GM23338 (cell line): ENCODE data around the gene CNTN5. TPM values are rescaled to one million over a fixed set of nuclear protein-coding genes. Genes with fewer than 3 reads are reported as not detected.

Source experiments
- ATAC-seq: fragments of 200-7000 bp; cut with Tn5 transposase; 3 replicates; pipeline ENCODE4 v1.9.1; 2020
- DNase-seq: peaks from one replicate; pipeline ENCODE4 v3.0.0-alpha.2; 2015; ENCODE audit warnings: low spot score
- H2AFZ ChIP-seq: fragments of 200-600 bp; sonication (generic); 2 replicates; pipeline ENCODE4 v1.8.0; 2016; ENCODE audit warnings: antibody characterized with exemption, mild to moderate bottlenecking, moderate library complexity
- H3F3A ChIP-seq: fragments of 200-600 bp; sonication (generic); replicated peaks from 2 replicates; pipeline ENCODE4 v1.8.0; 2017; ENCODE audit warnings: antibody characterized with exemption, mixed run types, low read depth
- H3K27ac ChIP-seq: fragments of 200-600 bp; sonication (generic); 2 replicates; pipeline ENCODE4 v1.6.1; 2016; ENCODE audit warnings: low read depth
- H3K27me3 ChIP-seq: fragments of 200-600 bp; sonication (generic); 2 replicates; pipeline ENCODE4 v1.8.0; 2016; ENCODE audit warnings: mild to moderate bottlenecking, mixed run types, moderate library complexity; ENCODE audit not compliant: insufficient read depth
- H3K36me3 ChIP-seq: fragments of 200-600 bp; sonication (generic); 2 replicates; pipeline ENCODE4 v1.8.0; 2016; ENCODE audit warnings: mild to moderate bottlenecking; ENCODE audit not compliant: insufficient read depth
- H3K4me1 ChIP-seq: fragments of 200-600 bp; sonication (generic); 2 replicates; pipeline ENCODE4 v1.8.0; 2016; ENCODE audit warnings: mild to moderate bottlenecking, moderate library complexity; ENCODE audit not compliant: insufficient read depth
- H3K4me2 ChIP-seq: fragments of 200-600 bp; sonication (generic); 2 replicates; pipeline ENCODE4 v1.7.1; 2017; ENCODE audit warnings: mixed run types
- H3K4me3 ChIP-seq: fragments of 200-600 bp; sonication (generic); 2 replicates; pipeline ENCODE4 v1.6.1; 2016; ENCODE audit warnings: mixed run types
- H3K79me2 ChIP-seq: fragments of 200-600 bp; sonication (generic); replicated peaks from 2 replicates; pipeline ENCODE4 v1.8.0; 2017; ENCODE audit warnings: mild to moderate bottlenecking; ENCODE audit not compliant: insufficient read depth
- H3K9me2 ChIP-seq: fragments of 200-600 bp; sonication (generic); 2 replicates; pipeline ENCODE4 v1.8.0; 2017; ENCODE audit not compliant: insufficient read depth
- H4K20me1 ChIP-seq: fragments of 200-600 bp; sonication (generic); replicated peaks from 2 replicates; pipeline ENCODE4 v1.8.0; 2017; ENCODE audit warnings: mild to moderate bottlenecking; ENCODE audit not compliant: insufficient read depth
- H3K27ac Mint-ChIP-seq: 2 replicates; pipeline ENCODE4 v1.8.0; 2020; ENCODE audit warnings: inconsistent platforms, mild to moderate bottlenecking, moderate library complexity, mixed read lengths
- H3K27me3 Mint-ChIP-seq: 3 replicates; pipeline ENCODE4 v1.8.0; 2022; ENCODE audit warnings: low read depth, mild to moderate bottlenecking, moderate library complexity, mixed read lengths, inconsistent platforms; ENCODE audit not compliant: insufficient read depth, poor library complexity
- H3K36me3 Mint-ChIP-seq: 3 replicates; pipeline ENCODE4 v1.8.0; 2021; ENCODE audit warnings: low read depth, mild to moderate bottlenecking, inconsistent platforms, moderate library complexity, mixed read lengths
- H3K4me1 Mint-ChIP-seq: 3 replicates; pipeline ENCODE4 v1.8.0; 2020; ENCODE audit warnings: mild to moderate bottlenecking, inconsistent platforms, mixed read lengths
- H3K4me3 Mint-ChIP-seq: 3 replicates; pipeline ENCODE4 v1.8.0; 2021; ENCODE audit warnings: moderate library complexity, mild to moderate bottlenecking, inconsistent platforms, mixed read lengths
- H3K9me3 Mint-ChIP-seq: 3 replicates; pipeline ENCODE4 v1.8.0; 2020; ENCODE audit warnings: moderate library complexity, mild to moderate bottlenecking, inconsistent platforms, mixed read lengths
- CREB1 ChIP-seq: fragments of 250-450 bp; sonication (Bioruptor Pico); IDR thresholded peaks from 2 replicates; pipeline ENCODE4 v1.5.0; 2020; ENCODE audit warnings: low read depth, mild to moderate bottlenecking, moderate library complexity
- ETS1 ChIP-seq: IDR thresholded peaks from 2 replicates; pipeline ENCODE4 v1.6.1; 2016; ENCODE audit warnings: antibody characterized with exemption
- EZH2 ChIP-seq: fragments of 200-600 bp; sonication (generic); IDR thresholded peaks from one replicate; pipeline ENCODE4 v1.8.0; 2017; ENCODE audit warnings: antibody characterized with exemption, mild to moderate bottlenecking, low read depth; ENCODE audit not compliant: unreplicated experiment
- EZH2phosphoT487 ChIP-seq: fragments of 200-600 bp; sonication (generic); IDR thresholded peaks from one replicate; pipeline ENCODE4 v1.8.1; 2018; ENCODE audit warnings: antibody characterized with exemption; ENCODE audit not compliant: unreplicated experiment
- JUNB ChIP-seq: IDR thresholded peaks from one replicate; pipeline ENCODE4 v1.6.1; 2016; ENCODE audit warnings: antibody characterized with exemption; ENCODE audit not compliant: unreplicated experiment
- NANOG ChIP-seq: IDR thresholded peaks from 2 replicates; pipeline ENCODE4 v1.6.1; 2016; ENCODE audit warnings: antibody characterized with exemption, borderline replicate concordance
- POLR2AphosphoS5 ChIP-seq: IDR thresholded peaks from 2 replicates; pipeline ENCODE4 v1.6.1; 2016; ENCODE audit warnings: antibody characterized with exemption, low read depth
- REST ChIP-seq: IDR thresholded peaks from one replicate; pipeline ENCODE4 v1.6.1; 2018; ENCODE audit warnings: antibody characterized with exemption; ENCODE audit not compliant: unreplicated experiment
- STAT1 ChIP-seq: IDR thresholded peaks from one replicate; pipeline ENCODE4 v1.6.1; 2016; ENCODE audit warnings: antibody characterized with exemption; ENCODE audit not compliant: unreplicated experiment
- ZNF114 ChIP-seq: fragments of 250-450 bp; sonication (Bioruptor Pico); IDR thresholded peaks from 2 replicates; pipeline ENCODE4 v1.5.0; 2020; ENCODE audit warnings: mild to moderate bottlenecking, moderate library complexity
- ZNF331 ChIP-seq: fragments of 250-450 bp; sonication (Bioruptor Pico); IDR thresholded peaks from 2 replicates; pipeline ENCODE4 v1.5.0; 2020; ENCODE audit warnings: low read depth, mild to moderate bottlenecking, moderate library complexity
- polyA plus RNA-seq: library from polyadenylated mRNA; unstranded; fragments of >200 nt; fragmentation: Nextera tagmentation; extraction: Ambion mirVana; gene quantifications from 2 replicates; pipeline ENCODE4 v1.2.1, GENCODE V29; 2016
- total RNA-seq: library from RNA; depleted of rRNA; stranded (reverse); fragments of >200 nt; shearing (Covaris generic); gene quantifications from 2 replicates; pipeline ENCODE4 v1.2.3, GENCODE V29; 2014
- TF ChIP-seq, protein P1 (sequence below): fragments of 250-450 bp; sonication (Bioruptor Pico); IDR thresholded peaks from 2 replicates; pipeline ENCODE4 v1.5.0; 2020; ENCODE audit warnings: mild to moderate bottlenecking, moderate library complexity
- TF ChIP-seq, protein P2 (sequence below), 2 experiments: fragments of 200-600 bp in 1 of 2; sonication (generic) in 1 of 2; conservative IDR thresholded peaks; 2 replicates each; pipeline versions ENCODE4 v1.5.1 to v1.6.1; 2016 to 2017; ENCODE audit warnings: antibody characterized with exemption in 2 of 2, low read depth in 2 of 2, mild to moderate bottlenecking in 2 of 2, moderate library complexity in 1 of 2

The CNTN5 gene
- total and polyA plus RNA-seq, 2 experiments from 2014 or later = not detected

DNA sequence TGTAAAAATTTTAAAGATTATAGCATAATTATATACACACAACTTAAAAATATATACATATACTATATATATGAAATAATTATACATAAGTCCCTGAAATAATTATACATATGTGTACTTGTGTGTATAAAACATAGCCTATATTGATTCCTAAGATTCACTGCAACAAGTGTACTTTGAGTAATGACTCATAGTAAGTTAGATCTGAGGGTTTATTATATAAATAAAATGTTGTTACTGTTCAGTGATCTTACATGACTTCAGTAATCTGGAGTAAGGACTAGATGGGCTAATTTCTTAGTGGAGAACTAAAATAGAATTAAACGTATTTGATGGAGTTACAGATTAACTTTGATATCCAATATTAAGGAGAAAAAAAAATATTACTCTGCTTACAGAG, 350.5 kb downstream of the CNTN5 start:
- no peak for DNase-seq
- Histone ChIP-seq H3K4me3 (no peak overlapping the region), H3K27me3 (no peaks in the 10 kb centered on the region), H3F3A (no peaks in the 10 kb centered on the region), H4K20me1 (no peaks in the 10 kb centered on the region), H2AFZ (no peak overlapping the region), H3K9me2 (no peaks in the 10 kb centered on the region), H3K4me2 (no peak overlapping the region), H3K4me1 (no peaks in the 10 kb centered on the region), H3K79me2 (no peaks in the 10 kb centered on the region), H3K36me3 (no peaks in the 10 kb centered on the region), H3K27ac (no peak overlapping the region)
- Mint-ChIP-seq H3K4me3 (no peak overlapping the region), H3K9me3 (no peaks in the 10 kb centered on the region), H3K27ac (no peak overlapping the region), H3K4me1 (peaks cover 9% of the 10 kb centered on the region; the same call in 2 of the 3 replicates), H3K36me3 (no peaks in the 10 kb centered on the region), H3K27me3 (no peaks in the 10 kb centered on the region)
- TF ChIP-seq EZH2phosphoT487 = no peak
- no peak for TF ChIP-seq EZH2
- TF ChIP-seq NANOG = no peak
- TF ChIP-seq POLR2AphosphoS5 = no peak
- TF ChIP-seq, protein P1, sequence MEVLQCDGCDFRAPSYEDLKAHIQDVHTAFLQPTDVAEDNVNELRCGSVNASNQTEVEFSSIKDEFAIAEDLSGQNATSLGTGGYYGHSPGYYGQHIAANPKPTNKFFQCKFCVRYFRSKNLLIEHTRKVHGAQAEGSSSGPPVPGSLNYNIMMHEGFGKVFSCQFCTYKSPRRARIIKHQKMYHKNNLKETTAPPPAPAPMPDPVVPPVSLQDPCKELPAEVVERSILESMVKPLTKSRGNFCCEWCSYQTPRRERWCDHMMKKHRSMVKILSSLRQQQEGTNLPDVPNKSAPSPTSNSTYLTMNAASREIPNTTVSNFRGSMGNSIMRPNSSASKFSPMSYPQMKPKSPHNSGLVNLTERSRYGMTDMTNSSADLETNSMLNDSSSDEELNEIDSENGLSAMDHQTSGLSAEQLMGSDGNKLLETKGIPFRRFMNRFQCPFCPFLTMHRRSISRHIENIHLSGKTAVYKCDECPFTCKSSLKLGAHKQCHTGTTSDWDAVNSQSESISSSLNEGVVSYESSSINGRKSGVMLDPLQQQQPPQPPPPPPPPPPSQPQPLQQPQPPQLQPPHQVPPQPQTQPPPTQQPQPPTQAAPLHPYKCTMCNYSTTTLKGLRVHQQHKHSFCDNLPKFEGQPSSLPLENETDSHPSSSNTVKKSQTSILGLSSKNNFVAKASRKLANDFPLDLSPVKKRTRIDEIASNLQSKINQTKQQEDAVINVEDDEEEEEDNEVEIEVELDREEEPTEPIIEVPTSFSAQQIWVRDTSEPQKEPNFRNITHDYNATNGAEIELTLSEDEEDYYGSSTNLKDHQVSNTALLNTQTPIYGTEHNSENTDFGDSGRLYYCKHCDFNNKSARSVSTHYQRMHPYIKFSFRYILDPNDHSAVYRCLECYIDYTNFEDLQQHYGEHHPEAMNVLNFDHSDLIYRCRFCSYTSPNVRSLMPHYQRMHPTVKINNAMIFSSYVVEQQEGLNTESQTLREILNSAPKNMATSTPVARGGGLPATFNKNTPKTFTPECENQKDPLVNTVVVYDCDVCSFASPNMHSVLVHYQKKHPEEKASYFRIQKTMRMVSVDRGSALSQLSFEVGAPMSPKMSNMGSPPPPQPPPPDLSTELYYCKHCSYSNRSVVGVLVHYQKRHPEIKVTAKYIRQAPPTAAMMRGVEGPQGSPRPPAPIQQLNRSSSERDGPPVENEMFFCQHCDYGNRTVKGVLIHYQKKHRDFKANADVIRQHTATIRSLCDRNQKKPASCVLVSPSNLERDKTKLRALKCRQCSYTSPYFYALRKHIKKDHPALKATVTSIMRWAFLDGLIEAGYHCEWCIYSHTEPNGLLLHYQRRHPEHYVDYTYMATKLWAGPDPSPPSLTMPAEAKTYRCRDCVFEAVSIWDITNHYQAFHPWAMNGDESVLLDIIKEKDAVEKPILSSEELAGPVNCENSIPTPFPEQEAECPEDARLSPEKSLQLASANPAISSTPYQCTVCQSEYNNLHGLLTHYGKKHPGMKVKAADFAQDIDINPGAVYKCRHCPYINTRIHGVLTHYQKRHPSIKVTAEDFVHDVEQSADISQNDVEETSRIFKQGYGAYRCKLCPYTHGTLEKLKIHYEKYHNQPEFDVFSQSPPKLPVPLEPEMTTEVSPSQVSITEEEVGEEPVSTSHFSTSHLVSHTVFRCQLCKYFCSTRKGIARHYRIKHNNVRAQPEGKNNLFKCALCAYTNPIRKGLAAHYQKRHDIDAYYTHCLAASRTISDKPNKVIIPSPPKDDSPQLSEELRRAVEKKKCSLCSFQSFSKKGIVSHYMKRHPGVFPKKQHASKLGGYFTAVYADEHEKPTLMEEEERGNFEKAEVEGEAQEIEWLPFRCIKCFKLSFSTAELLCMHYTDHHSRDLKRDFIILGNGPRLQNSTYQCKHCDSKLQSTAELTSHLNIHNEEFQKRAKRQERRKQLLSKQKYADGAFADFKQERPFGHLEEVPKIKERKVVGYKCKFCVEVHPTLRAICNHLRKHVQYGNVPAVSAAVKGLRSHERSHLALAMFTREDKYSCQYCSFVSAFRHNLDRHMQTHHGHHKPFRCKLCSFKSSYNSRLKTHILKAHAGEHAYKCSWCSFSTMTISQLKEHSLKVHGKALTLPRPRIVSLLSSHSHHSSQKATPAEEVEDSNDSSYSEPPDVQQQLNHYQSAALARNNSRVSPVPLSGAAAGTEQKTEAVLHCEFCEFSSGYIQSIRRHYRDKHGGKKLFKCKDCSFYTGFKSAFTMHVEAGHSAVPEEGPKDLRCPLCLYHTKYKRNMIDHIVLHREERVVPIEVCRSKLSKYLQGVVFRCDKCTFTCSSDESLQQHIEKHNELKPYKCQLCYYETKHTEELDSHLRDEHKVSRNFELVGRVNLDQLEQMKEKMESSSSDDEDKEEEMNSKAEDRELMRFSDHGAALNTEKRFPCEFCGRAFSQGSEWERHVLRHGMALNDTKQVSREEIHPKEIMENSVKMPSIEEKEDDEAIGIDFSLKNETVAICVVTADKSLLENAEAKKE (CRISPR knock-in tag) = no peak
- TF ChIP-seq, protein P2, sequence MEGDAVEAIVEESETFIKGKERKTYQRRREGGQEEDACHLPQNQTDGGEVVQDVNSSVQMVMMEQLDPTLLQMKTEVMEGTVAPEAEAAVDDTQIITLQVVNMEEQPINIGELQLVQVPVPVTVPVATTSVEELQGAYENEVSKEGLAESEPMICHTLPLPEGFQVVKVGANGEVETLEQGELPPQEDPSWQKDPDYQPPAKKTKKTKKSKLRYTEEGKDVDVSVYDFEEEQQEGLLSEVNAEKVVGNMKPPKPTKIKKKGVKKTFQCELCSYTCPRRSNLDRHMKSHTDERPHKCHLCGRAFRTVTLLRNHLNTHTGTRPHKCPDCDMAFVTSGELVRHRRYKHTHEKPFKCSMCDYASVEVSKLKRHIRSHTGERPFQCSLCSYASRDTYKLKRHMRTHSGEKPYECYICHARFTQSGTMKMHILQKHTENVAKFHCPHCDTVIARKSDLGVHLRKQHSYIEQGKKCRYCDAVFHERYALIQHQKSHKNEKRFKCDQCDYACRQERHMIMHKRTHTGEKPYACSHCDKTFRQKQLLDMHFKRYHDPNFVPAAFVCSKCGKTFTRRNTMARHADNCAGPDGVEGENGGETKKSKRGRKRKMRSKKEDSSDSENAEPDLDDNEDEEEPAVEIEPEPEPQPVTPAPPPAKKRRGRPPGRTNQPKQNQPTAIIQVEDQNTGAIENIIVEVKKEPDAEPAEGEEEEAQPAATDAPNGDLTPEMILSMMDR (conservative IDR thresholded peaks at IDR 0.05; ENCODE audit: low read depth in 2 of 2) = no peak
- no peak for TF ChIP-seq ETS1
- TF ChIP-seq CREB1 (CRISPR knock-in tag) = no peak
- TF ChIP-seq JUNB = no peak
- TF ChIP-seq ZNF114 (CRISPR knock-in tag) = no peak
- no peak for TF ChIP-seq ZNF331
- no peak for TF ChIP-seq REST
- TF ChIP-seq STAT1 = no peak
- ATAC-seq = no peak
